ENCODE data around the gene IL22. TPM values are rescaled to one million over a fixed set of nuclear protein-coding genes. Genes with fewer than 3 reads are reported as not detected.

Gene IL22
- total and polyA plus RNA-seq, 9 of the 15 experiments (the other 6 are each of a cell fraction or from before 2014, with no cell fraction given), result not detected

DNA sequence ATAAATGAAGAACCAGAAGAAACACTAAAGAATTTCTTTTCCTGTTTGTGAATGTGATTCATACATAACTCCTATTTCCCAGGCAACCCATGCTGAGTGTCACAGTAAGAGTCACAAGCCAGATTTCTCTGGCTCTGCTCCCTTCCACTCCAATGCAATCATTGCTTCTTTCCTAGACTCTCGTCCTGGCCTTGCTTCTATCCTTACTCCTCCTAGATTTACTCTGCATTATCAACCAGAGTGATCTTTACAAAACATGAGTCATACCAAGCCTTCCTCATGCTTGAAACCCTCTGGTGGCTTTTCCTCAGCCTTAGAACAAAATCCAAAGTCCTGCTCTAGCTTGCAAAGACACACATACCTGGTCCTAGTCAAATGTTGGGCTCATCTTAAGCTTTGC lies 13.3 kb downstream of the IL22 start (continued):
- no peak for TF ChIP-seq ETV5 (CRISPR knock-in tag; IDR thresholded peaks at IDR 0.05; ENCODE audit: low read depth)
- TF ChIP-seq ZBTB43 (CRISPR knock-in tag; IDR thresholded peaks at IDR 0.05), result no peak
- TF ChIP-seq PCBP2 (IDR thresholded peaks at IDR 0.05; ENCODE audit: low read depth, low read length, poor library complexity, severe bottlenecking), result no peak
- TF ChIP-seq CUX1 (CRISPR knock-in tag; IDR thresholded peaks at IDR 0.05), result no peak
- TF ChIP-seq, protein P1, sequence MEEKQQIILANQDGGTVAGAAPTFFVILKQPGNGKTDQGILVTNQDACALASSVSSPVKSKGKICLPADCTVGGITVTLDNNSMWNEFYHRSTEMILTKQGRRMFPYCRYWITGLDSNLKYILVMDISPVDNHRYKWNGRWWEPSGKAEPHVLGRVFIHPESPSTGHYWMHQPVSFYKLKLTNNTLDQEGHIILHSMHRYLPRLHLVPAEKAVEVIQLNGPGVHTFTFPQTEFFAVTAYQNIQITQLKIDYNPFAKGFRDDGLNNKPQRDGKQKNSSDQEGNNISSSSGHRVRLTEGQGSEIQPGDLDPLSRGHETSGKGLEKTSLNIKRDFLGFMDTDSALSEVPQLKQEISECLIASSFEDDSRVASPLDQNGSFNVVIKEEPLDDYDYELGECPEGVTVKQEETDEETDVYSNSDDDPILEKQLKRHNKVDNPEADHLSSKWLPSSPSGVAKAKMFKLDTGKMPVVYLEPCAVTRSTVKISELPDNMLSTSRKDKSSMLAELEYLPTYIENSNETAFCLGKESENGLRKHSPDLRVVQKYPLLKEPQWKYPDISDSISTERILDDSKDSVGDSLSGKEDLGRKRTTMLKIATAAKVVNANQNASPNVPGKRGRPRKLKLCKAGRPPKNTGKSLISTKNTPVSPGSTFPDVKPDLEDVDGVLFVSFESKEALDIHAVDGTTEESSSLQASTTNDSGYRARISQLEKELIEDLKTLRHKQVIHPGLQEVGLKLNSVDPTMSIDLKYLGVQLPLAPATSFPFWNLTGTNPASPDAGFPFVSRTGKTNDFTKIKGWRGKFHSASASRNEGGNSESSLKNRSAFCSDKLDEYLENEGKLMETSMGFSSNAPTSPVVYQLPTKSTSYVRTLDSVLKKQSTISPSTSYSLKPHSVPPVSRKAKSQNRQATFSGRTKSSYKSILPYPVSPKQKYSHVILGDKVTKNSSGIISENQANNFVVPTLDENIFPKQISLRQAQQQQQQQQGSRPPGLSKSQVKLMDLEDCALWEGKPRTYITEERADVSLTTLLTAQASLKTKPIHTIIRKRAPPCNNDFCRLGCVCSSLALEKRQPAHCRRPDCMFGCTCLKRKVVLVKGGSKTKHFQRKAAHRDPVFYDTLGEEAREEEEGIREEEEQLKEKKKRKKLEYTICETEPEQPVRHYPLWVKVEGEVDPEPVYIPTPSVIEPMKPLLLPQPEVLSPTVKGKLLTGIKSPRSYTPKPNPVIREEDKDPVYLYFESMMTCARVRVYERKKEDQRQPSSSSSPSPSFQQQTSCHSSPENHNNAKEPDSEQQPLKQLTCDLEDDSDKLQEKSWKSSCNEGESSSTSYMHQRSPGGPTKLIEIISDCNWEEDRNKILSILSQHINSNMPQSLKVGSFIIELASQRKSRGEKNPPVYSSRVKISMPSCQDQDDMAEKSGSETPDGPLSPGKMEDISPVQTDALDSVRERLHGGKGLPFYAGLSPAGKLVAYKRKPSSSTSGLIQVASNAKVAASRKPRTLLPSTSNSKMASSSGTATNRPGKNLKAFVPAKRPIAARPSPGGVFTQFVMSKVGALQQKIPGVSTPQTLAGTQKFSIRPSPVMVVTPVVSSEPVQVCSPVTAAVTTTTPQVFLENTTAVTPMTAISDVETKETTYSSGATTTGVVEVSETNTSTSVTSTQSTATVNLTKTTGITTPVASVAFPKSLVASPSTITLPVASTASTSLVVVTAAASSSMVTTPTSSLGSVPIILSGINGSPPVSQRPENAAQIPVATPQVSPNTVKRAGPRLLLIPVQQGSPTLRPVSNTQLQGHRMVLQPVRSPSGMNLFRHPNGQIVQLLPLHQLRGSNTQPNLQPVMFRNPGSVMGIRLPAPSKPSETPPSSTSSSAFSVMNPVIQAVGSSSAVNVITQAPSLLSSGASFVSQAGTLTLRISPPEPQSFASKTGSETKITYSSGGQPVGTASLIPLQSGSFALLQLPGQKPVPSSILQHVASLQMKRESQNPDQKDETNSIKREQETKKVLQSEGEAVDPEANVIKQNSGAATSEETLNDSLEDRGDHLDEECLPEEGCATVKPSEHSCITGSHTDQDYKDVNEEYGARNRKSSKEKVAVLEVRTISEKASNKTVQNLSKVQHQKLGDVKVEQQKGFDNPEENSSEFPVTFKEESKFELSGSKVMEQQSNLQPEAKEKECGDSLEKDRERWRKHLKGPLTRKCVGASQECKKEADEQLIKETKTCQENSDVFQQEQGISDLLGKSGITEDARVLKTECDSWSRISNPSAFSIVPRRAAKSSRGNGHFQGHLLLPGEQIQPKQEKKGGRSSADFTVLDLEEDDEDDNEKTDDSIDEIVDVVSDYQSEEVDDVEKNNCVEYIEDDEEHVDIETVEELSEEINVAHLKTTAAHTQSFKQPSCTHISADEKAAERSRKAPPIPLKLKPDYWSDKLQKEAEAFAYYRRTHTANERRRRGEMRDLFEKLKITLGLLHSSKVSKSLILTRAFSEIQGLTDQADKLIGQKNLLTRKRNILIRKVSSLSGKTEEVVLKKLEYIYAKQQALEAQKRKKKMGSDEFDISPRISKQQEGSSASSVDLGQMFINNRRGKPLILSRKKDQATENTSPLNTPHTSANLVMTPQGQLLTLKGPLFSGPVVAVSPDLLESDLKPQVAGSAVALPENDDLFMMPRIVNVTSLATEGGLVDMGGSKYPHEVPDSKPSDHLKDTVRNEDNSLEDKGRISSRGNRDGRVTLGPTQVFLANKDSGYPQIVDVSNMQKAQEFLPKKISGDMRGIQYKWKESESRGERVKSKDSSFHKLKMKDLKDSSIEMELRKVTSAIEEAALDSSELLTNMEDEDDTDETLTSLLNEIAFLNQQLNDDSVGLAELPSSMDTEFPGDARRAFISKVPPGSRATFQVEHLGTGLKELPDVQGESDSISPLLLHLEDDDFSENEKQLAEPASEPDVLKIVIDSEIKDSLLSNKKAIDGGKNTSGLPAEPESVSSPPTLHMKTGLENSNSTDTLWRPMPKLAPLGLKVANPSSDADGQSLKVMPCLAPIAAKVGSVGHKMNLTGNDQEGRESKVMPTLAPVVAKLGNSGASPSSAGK (IDR thresholded peaks at IDR 0.05), result 0 out of 2 replicates have a peak, but pooled peaks have one; percentile 27
- TF ChIP-seq, protein P2, sequence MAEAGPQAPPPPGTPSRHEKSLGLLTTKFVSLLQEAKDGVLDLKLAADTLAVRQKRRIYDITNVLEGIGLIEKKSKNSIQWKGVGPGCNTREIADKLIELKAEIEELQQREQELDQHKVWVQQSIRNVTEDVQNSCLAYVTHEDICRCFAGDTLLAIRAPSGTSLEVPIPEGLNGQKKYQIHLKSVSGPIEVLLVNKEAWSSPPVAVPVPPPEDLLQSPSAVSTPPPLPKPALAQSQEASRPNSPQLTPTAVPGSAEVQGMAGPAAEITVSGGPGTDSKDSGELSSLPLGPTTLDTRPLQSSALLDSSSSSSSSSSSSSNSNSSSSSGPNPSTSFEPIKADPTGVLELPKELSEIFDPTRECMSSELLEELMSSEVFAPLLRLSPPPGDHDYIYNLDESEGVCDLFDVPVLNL (CRISPR knock-in tag; IDR thresholded peaks at IDR 0.05; ENCODE audit: low read depth), result no peak
- TF ChIP-seq RNF2 (IDR thresholded peaks at IDR 0.05), result no peak
- TF ChIP-seq BCOR (IDR thresholded peaks at IDR 0.05), result no peak
- TF ChIP-seq ZNF217 (CRISPR knock-in tag; IDR thresholded peaks at IDR 0.05), result no peak
